ENCODE data around the gene TBCCD1.

TBCCD1 gene

GRCh38 chr3:186598108-186598784 lies 31.1 kb upstream of the TBCCD1 start:
- no peaks in the 10 kb centered on the region for H3K36me3 ChIP-seq (ENCODE audit: insufficient read depth)
- no peak overlapping the region for H3K27ac ChIP-seq
- TF ChIP-seq CTCF (conservative IDR thresholded peaks at IDR 0.05; ENCODE audit: low read depth, low read length), result no peak
- no peaks in the 10 kb centered on the region for H3K27me3 ChIP-seq (ENCODE audit: insufficient read depth, low read depth)
- no peaks in the 10 kb centered on the region for H3K4me1 ChIP-seq (ENCODE audit: low read depth, poor library complexity, severe bottlenecking)
- H2AFZ ChIP-seq (ENCODE audit: low read depth), result no peak overlapping the region
- H3K79me2 ChIP-seq (ENCODE audit: insufficient read depth, low read depth), result no peaks in the 10 kb centered on the region
- H3K4me3 ChIP-seq (IDR thresholded peaks at IDR 0.05; ENCODE audit: insufficient read depth, low read depth, low read length), result no peak overlapping the region
- H3K4me2 ChIP-seq, result no peak overlapping the region
- H4K20me1 ChIP-seq (ENCODE audit: insufficient read depth), result no peaks in the 10 kb centered on the region
- H3K9ac ChIP-seq, result no peak overlapping the region

GRCh38 chr3:186596568-186597287 lies 29.6 kb upstream of the TBCCD1 start:
- no peak overlapping the region for H2AFZ ChIP-seq (ENCODE audit: low read depth)
- H3K9ac ChIP-seq, result no peak overlapping the region
- no peak for TF ChIP-seq CTCF (conservative IDR thresholded peaks at IDR 0.05; ENCODE audit: low read depth, low read length)
- no peak overlapping the region for H3K4me3 ChIP-seq (IDR thresholded peaks at IDR 0.05; ENCODE audit: insufficient read depth, low read depth, low read length)
- H3K4me1 ChIP-seq (ENCODE audit: low read depth, poor library complexity, severe bottlenecking), result no peaks in the 10 kb centered on the region
- no peak overlapping the region for H3K27ac ChIP-seq
- no peaks in the 10 kb centered on the region for H3K36me3 ChIP-seq (ENCODE audit: insufficient read depth)
- no peaks in the 10 kb centered on the region for H3K79me2 ChIP-seq (ENCODE audit: insufficient read depth, low read depth)
- H3K4me2 ChIP-seq, result no peak overlapping the region
- no peaks in the 10 kb centered on the region for H4K20me1 ChIP-seq (ENCODE audit: insufficient read depth)
- no peaks in the 10 kb centered on the region for H3K27me3 ChIP-seq (ENCODE audit: insufficient read depth, low read depth)

GRCh38 chr3:186594591-186595113 lies 27.5 kb upstream of the TBCCD1 start:
- Histone ChIP-seq H3K27ac (no peak overlapping the region), H2AFZ (ENCODE audit: low read depth) (no peak overlapping the region)

GRCh38 chr3:186593862-186594261 lies 26.7 kb upstream of the TBCCD1 start:
- no peak for TF ChIP-seq CTCF (conservative IDR thresholded peaks at IDR 0.05; ENCODE audit: low read depth, low read length)
- Histone ChIP-seq H2AFZ (ENCODE audit: low read depth) (no peak overlapping the region), H4K20me1 (ENCODE audit: insufficient read depth) (no peaks in the 10 kb centered on the region), H3K79me2 (ENCODE audit: insufficient read depth, low read depth) (no peaks in the 10 kb centered on the region), H3K36me3 (ENCODE audit: insufficient read depth) (no peaks in the 10 kb centered on the region), H3K27me3 (ENCODE audit: insufficient read depth, low read depth) (no peaks in the 10 kb centered on the region), H3K4me2 (no peak overlapping the region), H3K9ac (no peak overlapping the region), H3K4me1 (ENCODE audit: low read depth, poor library complexity, severe bottlenecking) (no peaks in the 10 kb centered on the region), H3K4me3 (IDR thresholded peaks at IDR 0.05; ENCODE audit: insufficient read depth, low read depth, low read length) (no peak overlapping the region), H3K27ac (no peak overlapping the region)

More at GRCh38 chr3:186594591-186595113, 27.5 kb upstream of the TBCCD1 start:
- no peak for TF ChIP-seq CTCF (conservative IDR thresholded peaks at IDR 0.05; ENCODE audit: low read depth, low read length)
- Histone ChIP-seq H3K4me2 (no peak overlapping the region), H3K4me1 (ENCODE audit: low read depth, poor library complexity, severe bottlenecking) (no peaks in the 10 kb centered on the region), H3K36me3 (ENCODE audit: insufficient read depth) (no peaks in the 10 kb centered on the region), H3K27me3 (ENCODE audit: insufficient read depth, low read depth) (no peaks in the 10 kb centered on the region), H4K20me1 (ENCODE audit: insufficient read depth) (no peaks in the 10 kb centered on the region), H3K4me3 (IDR thresholded peaks at IDR 0.05; ENCODE audit: insufficient read depth, low read depth, low read length) (no peak overlapping the region), H3K9ac (no peak overlapping the region), H3K79me2 (ENCODE audit: insufficient read depth, low read depth) (no peaks in the 10 kb centered on the region)

Measured in KMS-11 (cell line).